GM23338 (cell line): ENCODE measurements around the gene YTHDC2. TPM values are rescaled to one million over a fixed set of nuclear protein-coding genes. Genes with fewer than 3 reads are reported as not detected.

Experiments
- ATAC-seq: fragments of 200-7000 bp; cut with Tn5 transposase; 3 replicates; pipeline ENCODE4 v1.9.1; 2020
- DNase-seq: peaks from one replicate; pipeline ENCODE4 v3.0.0-alpha.2; 2015; ENCODE audit warnings: low spot score
- H2AFZ ChIP-seq: fragments of 200-600 bp; sonication (generic); 2 replicates; pipeline ENCODE4 v1.8.0; 2016; ENCODE audit warnings: antibody characterized with exemption, mild to moderate bottlenecking, moderate library complexity
- H3F3A ChIP-seq: fragments of 200-600 bp; sonication (generic); replicated peaks from 2 replicates; pipeline ENCODE4 v1.8.0; 2017; ENCODE audit warnings: antibody characterized with exemption, mixed run types, low read depth
- H3K27ac ChIP-seq: fragments of 200-600 bp; sonication (generic); 2 replicates; pipeline ENCODE4 v1.6.1; 2016; ENCODE audit warnings: low read depth
- H3K27me3 ChIP-seq: fragments of 200-600 bp; sonication (generic); 2 replicates; pipeline ENCODE4 v1.8.0; 2016; ENCODE audit warnings: mild to moderate bottlenecking, mixed run types, moderate library complexity; ENCODE audit not compliant: insufficient read depth
- H3K36me3 ChIP-seq: fragments of 200-600 bp; sonication (generic); 2 replicates; pipeline ENCODE4 v1.8.0; 2016; ENCODE audit warnings: mild to moderate bottlenecking; ENCODE audit not compliant: insufficient read depth
- H3K4me1 ChIP-seq: fragments of 200-600 bp; sonication (generic); 2 replicates; pipeline ENCODE4 v1.8.0; 2016; ENCODE audit warnings: mild to moderate bottlenecking, moderate library complexity; ENCODE audit not compliant: insufficient read depth
- H3K4me2 ChIP-seq: fragments of 200-600 bp; sonication (generic); 2 replicates; pipeline ENCODE4 v1.7.1; 2017; ENCODE audit warnings: mixed run types
- H3K4me3 ChIP-seq: fragments of 200-600 bp; sonication (generic); 2 replicates; pipeline ENCODE4 v1.6.1; 2016; ENCODE audit warnings: mixed run types
- H3K79me2 ChIP-seq: fragments of 200-600 bp; sonication (generic); replicated peaks from 2 replicates; pipeline ENCODE4 v1.8.0; 2017; ENCODE audit warnings: mild to moderate bottlenecking; ENCODE audit not compliant: insufficient read depth
- H3K9me2 ChIP-seq: fragments of 200-600 bp; sonication (generic); 2 replicates; pipeline ENCODE4 v1.8.0; 2017; ENCODE audit not compliant: insufficient read depth
- H4K20me1 ChIP-seq: fragments of 200-600 bp; sonication (generic); replicated peaks from 2 replicates; pipeline ENCODE4 v1.8.0; 2017; ENCODE audit warnings: mild to moderate bottlenecking; ENCODE audit not compliant: insufficient read depth
- H3K27ac Mint-ChIP-seq: 2 replicates; pipeline ENCODE4 v1.8.0; 2020; ENCODE audit warnings: inconsistent platforms, mild to moderate bottlenecking, moderate library complexity, mixed read lengths
- H3K27me3 Mint-ChIP-seq: 3 replicates; pipeline ENCODE4 v1.8.0; 2022; ENCODE audit warnings: low read depth, mild to moderate bottlenecking, moderate library complexity, mixed read lengths, inconsistent platforms; ENCODE audit not compliant: insufficient read depth, poor library complexity
- H3K36me3 Mint-ChIP-seq: 3 replicates; pipeline ENCODE4 v1.8.0; 2021; ENCODE audit warnings: low read depth, mild to moderate bottlenecking, inconsistent platforms, moderate library complexity, mixed read lengths
- H3K4me1 Mint-ChIP-seq: 3 replicates; pipeline ENCODE4 v1.8.0; 2020; ENCODE audit warnings: mild to moderate bottlenecking, inconsistent platforms, mixed read lengths
- H3K4me3 Mint-ChIP-seq: 3 replicates; pipeline ENCODE4 v1.8.0; 2021; ENCODE audit warnings: moderate library complexity, mild to moderate bottlenecking, inconsistent platforms, mixed read lengths
- H3K9me3 Mint-ChIP-seq: 3 replicates; pipeline ENCODE4 v1.8.0; 2020; ENCODE audit warnings: moderate library complexity, mild to moderate bottlenecking, inconsistent platforms, mixed read lengths
- CREB1 ChIP-seq: fragments of 250-450 bp; sonication (Bioruptor Pico); IDR thresholded peaks from 2 replicates; pipeline ENCODE4 v1.5.0; 2020; ENCODE audit warnings: low read depth, mild to moderate bottlenecking, moderate library complexity
- CTCF ChIP-seq, 2 experiments: fragments of 200-600 bp in 1 of 2; sonication (generic) in 1 of 2; conservative IDR thresholded peaks; 2 replicates each; pipeline versions ENCODE4 v1.5.1 to v1.6.1; 2016 to 2017; ENCODE audit warnings: antibody characterized with exemption in 2 of 2, low read depth in 2 of 2, mild to moderate bottlenecking in 2 of 2, moderate library complexity in 1 of 2
- ETS1 ChIP-seq: IDR thresholded peaks from 2 replicates; pipeline ENCODE4 v1.6.1; 2016; ENCODE audit warnings: antibody characterized with exemption
- EZH2 ChIP-seq: fragments of 200-600 bp; sonication (generic); IDR thresholded peaks from one replicate; pipeline ENCODE4 v1.8.0; 2017; ENCODE audit warnings: antibody characterized with exemption, mild to moderate bottlenecking, low read depth; ENCODE audit not compliant: unreplicated experiment
- EZH2phosphoT487 ChIP-seq: fragments of 200-600 bp; sonication (generic); IDR thresholded peaks from one replicate; pipeline ENCODE4 v1.8.1; 2018; ENCODE audit warnings: antibody characterized with exemption; ENCODE audit not compliant: unreplicated experiment
- JUNB ChIP-seq: IDR thresholded peaks from one replicate; pipeline ENCODE4 v1.6.1; 2016; ENCODE audit warnings: antibody characterized with exemption; ENCODE audit not compliant: unreplicated experiment
- NANOG ChIP-seq: IDR thresholded peaks from 2 replicates; pipeline ENCODE4 v1.6.1; 2016; ENCODE audit warnings: antibody characterized with exemption, borderline replicate concordance
- POLR2AphosphoS5 ChIP-seq: IDR thresholded peaks from 2 replicates; pipeline ENCODE4 v1.6.1; 2016; ENCODE audit warnings: antibody characterized with exemption, low read depth
- REST ChIP-seq: IDR thresholded peaks from one replicate; pipeline ENCODE4 v1.6.1; 2018; ENCODE audit warnings: antibody characterized with exemption; ENCODE audit not compliant: unreplicated experiment
- STAT1 ChIP-seq: IDR thresholded peaks from one replicate; pipeline ENCODE4 v1.6.1; 2016; ENCODE audit warnings: antibody characterized with exemption; ENCODE audit not compliant: unreplicated experiment
- ZNF114 ChIP-seq: fragments of 250-450 bp; sonication (Bioruptor Pico); IDR thresholded peaks from 2 replicates; pipeline ENCODE4 v1.5.0; 2020; ENCODE audit warnings: mild to moderate bottlenecking, moderate library complexity
- ZNF462 ChIP-seq: fragments of 250-450 bp; sonication (Bioruptor Pico); IDR thresholded peaks from 2 replicates; pipeline ENCODE4 v1.5.0; 2020; ENCODE audit warnings: mild to moderate bottlenecking, moderate library complexity
- polyA plus RNA-seq: library from polyadenylated mRNA; unstranded; fragments of >200 nt; fragmentation: Nextera tagmentation; extraction: Ambion mirVana; gene quantifications from 2 replicates; pipeline ENCODE4 v1.2.1, GENCODE V29; 2016
- total RNA-seq: library from RNA; depleted of rRNA; stranded (reverse); fragments of >200 nt; shearing (Covaris generic); gene quantifications from 2 replicates; pipeline ENCODE4 v1.2.3, GENCODE V29; 2014

The YTHDC2 gene
- total and polyA plus RNA-seq, 2 experiments from 2014 or later = 19.9 to 33.9 TPM

- TF ChIP-seq CTCF (conservative IDR thresholded peaks at IDR 0.05; ENCODE audit: low read depth in 2 of 2) = no peak
- TF ChIP-seq ZNF114 (CRISPR knock-in tag) = no peak
Measured at GRCh38 chr5:113512341-113512740, 1.2 kb upstream of the YTHDC2 start (continued).

GRCh38 chr5:113514289-113514635, 768 bp downstream of the YTHDC2 start:
- no peaks in the 10 kb centered on the region; the same call in 1 of the 2 replicates for H3K36me3 ChIP-seq
- no peaks in the 10 kb centered on the region for H3K9me2 ChIP-seq
- H3K27me3 Mint-ChIP-seq = peaks cover 2% of the 10 kb centered on the region
- no peaks in the 10 kb centered on the region for H3F3A ChIP-seq
- peak overlapping the region; percentile 93 for H3K4me2 ChIP-seq
- no peak overlapping the region for H3K27ac ChIP-seq
- peak overlapping the region; percentile 81 for H3K4me3 ChIP-seq
- H4K20me1 ChIP-seq = peaks cover 7% of the 10 kb centered on the region
- H3K79me2 ChIP-seq = peaks cover 11% of the 10 kb centered on the region
- H3K4me3 Mint-ChIP-seq = peak overlapping the region; percentile 76
- H2AFZ ChIP-seq = peak overlapping the region; percentile 99
- peaks cover 11% of the 10 kb centered on the region for H3K4me1 ChIP-seq
- no peak overlapping the region for H3K27ac Mint-ChIP-seq
- ATAC-seq = no peak
- DNase-seq = peak; percentile 8
- peaks cover 10% of the 10 kb centered on the region for H3K4me1 Mint-ChIP-seq
- no peaks in the 10 kb centered on the region for H3K27me3 ChIP-seq
- H3K36me3 Mint-ChIP-seq = peaks cover 22% of the 10 kb centered on the region; the same call in 2 of the 3 replicates
- H3K9me3 Mint-ChIP-seq = no peaks in the 10 kb centered on the region; the same call in 2 of the 3 replicates
- TF ChIP-seq ETS1 (no peak), EZH2phosphoT487 (no peak), STAT1 (no peak), POLR2AphosphoS5 (no peak), REST (no peak), NANOG (no peak), EZH2 (no peak), JUNB (no peak), ZNF114 (CRISPR knock-in tag) (no peak), ZNF462 (CRISPR knock-in tag) (no peak), CREB1 (CRISPR knock-in tag) (no peak)
